HepG2 (cell line): Measurements from ENCODE around the gene RAB3D. TPM values are rescaled to one million over a fixed set of nuclear protein-coding genes. Genes with fewer than 3 reads are reported as not detected.

Experiments used
- AGO1 ChIP-seq: fragments of 200-400 bp; formaldehyde crosslinking; IDR thresholded peaks from 2 replicates; pipeline ENCODE4 v1.6.1; 2017; ENCODE audit warnings: mild to moderate bottlenecking, low read depth, low read length, moderate library complexity; ENCODE audit not compliant: poor library complexity, severe bottlenecking
- ARHGAP35 ChIP-seq: sonication (generic); formaldehyde crosslinking; IDR thresholded peaks from 2 replicates; pipeline ENCODE4 v1.9.0; 2022; ENCODE audit warnings: mild to moderate bottlenecking, inconsistent platforms, moderate library complexity, missing genetic modification reagents, borderline replicate concordance
- BRD4 ChIP-seq: sonication (generic); formaldehyde crosslinking; IDR thresholded peaks from 2 replicates; pipeline ENCODE4 v1.4.0; 2020; ENCODE audit warnings: missing genetic modification reagents
- NCOA1 ChIP-seq: sonication (generic); formaldehyde crosslinking; IDR thresholded peaks from 2 replicates; pipeline ENCODE4 v1.9.0; 2021; ENCODE audit warnings: missing genetic modification reagents
- RELA ChIP-seq: sonication (generic); formaldehyde crosslinking; IDR thresholded peaks from 2 replicates; pipeline ENCODE4 v1.4.0; 2020; ENCODE audit warnings: missing genetic modification reagents
- SIX4 ChIP-seq: sonication (generic); formaldehyde crosslinking; IDR thresholded peaks from 2 replicates; pipeline ENCODE4 v1.4.0; 2020; ENCODE audit warnings: missing genetic modification reagents
- SMAD3 ChIP-seq: sonication (generic); formaldehyde crosslinking; IDR thresholded peaks from 2 replicates; pipeline ENCODE4 v1.4.0; 2020; ENCODE audit warnings: missing genetic modification reagents
- SRSF9 ChIP-seq: fragments of 200-400 bp; formaldehyde crosslinking; IDR thresholded peaks from 2 replicates; pipeline ENCODE4 v1.6.1; 2018; ENCODE audit warnings: borderline replicate concordance, mild to moderate bottlenecking, low read depth, low read length; ENCODE audit not compliant: insufficient read depth, poor library complexity, severe bottlenecking
- U2AF1 ChIP-seq: fragments of 200-400 bp; formaldehyde crosslinking; optimal IDR thresholded peaks from 2 replicates; pipeline ENCODE3; 2017; ENCODE audit warnings: mild to moderate bottlenecking, low read depth, low read length
- ZNF17 ChIP-seq: sonication (generic); formaldehyde crosslinking; IDR thresholded peaks from 2 replicates; pipeline ENCODE4 v1.5.0; 2020; ENCODE audit warnings: mild to moderate bottlenecking, missing genetic modification reagents
- ZNF333 ChIP-seq: sonication (generic); formaldehyde crosslinking; IDR thresholded peaks from 2 replicates; pipeline ENCODE4 v1.4.0; 2020; ENCODE audit warnings: mild to moderate bottlenecking, missing genetic modification reagents, borderline replicate concordance
- polyA plus RNA-seq, 8 experiments: library from polyadenylated mRNA; depleted of rRNA in 3 of 8; stranded (reverse) in 7 of 8; unstranded in 1 of 8; fragments of >200 nt; fragmentation: Illumina TruSeq in 4 of 8; extraction: Trizol in 4 of 8; gene quantifications; 2 replicates each; pipeline versions ENCODE4 v1.2.1 to v1.2.3, GENCODE V29; 2011 to 2016; ENCODE audit warnings: low read depth in 4 of 8, missing spikeins in 1 of 8, mixed read lengths in 1 of 8; ENCODE audit not compliant: insufficient read depth in 1 of 8
- total RNA-seq, 5 experiments: library from RNA; depleted of rRNA; stranded (reverse); fragments of >200 nt; fragmentation: Illumina TruSeq; extraction: Trizol; gene quantifications; 2 replicates each; pipeline ENCODE4 v1.2.3, GENCODE V29; 2016; ENCODE audit warnings: low read depth in 1 of 5
- TF ChIP-seq, protein P1 (sequence below): sonication (generic); formaldehyde crosslinking; IDR thresholded peaks from 2 replicates; pipeline ENCODE4 v1.8.0; 2022; ENCODE audit warnings: missing genetic modification reagents, mild to moderate bottlenecking, moderate library complexity, borderline replicate concordance
- TF ChIP-seq, protein P2 (sequence below): fragments of 450-650 bp; IDR thresholded peaks from 2 replicates; pipeline ENCODE4 v1.6.1; 2017; ENCODE audit warnings: mild to moderate bottlenecking
- TF ChIP-seq, protein P3 (sequence below): sonication (generic); formaldehyde crosslinking; IDR thresholded peaks from 2 replicates; pipeline ENCODE4; 2020; ENCODE audit warnings: missing genetic modification reagents, mild to moderate bottlenecking, borderline replicate concordance

The RAB3D gene
- total and polyA plus RNA-seq, 2 of the 13 experiments (the other 11 are each of a cell fraction or from before 2014, with no cell fraction given) = 2.0 to 16.1 TPM

DNA sequence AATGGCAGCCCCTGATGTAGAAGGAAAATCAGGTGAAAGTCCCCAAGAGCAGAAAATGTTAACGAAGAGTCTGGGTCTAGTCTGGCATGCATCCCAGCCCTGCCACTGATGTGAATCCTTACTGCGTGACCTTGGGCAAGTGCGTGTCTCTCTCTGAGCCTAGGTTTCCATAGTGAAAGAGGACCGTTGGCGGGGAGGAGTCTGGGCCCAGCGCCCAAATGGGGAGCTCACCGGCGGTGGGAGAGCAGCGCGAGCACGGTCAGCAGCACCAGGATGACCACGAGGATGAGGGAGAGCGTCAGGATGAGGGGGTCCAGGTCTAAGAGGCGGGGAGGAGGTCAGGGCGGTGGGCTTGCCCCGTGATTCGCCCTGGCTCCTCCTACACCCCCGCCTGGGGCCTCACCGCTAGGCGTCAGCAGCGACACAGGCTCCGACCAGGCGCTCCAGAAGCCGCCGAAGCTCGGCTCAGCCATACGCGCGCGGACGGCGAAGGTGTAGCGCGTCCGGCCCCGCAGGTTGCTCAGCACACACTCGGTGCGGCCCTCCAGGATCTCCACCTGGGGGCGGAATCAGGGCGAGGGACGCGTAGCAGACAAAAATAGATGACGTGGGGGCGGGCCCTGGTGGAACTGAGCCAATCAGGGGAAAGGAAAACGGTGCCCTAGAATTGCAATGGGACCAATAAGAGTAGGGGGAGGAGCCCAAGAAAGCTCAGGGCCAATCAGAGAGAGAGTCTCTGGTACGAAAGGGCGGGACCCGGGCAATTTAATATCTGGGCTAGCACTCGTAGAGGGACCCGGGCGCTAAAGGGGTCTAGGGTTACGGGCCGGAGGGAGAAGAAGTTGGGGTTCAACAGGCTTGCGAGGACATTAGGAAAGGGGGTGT is 41.4 kb upstream of the RAB3D start (continued):
- TF ChIP-seq SIX4 (CRISPR knock-in tag) = no peak
- TF ChIP-seq ZNF17 (CRISPR knock-in tag) = no peak
- 0 out of 2 replicates have a peak, but pooled peaks have one; percentile 40 for TF ChIP-seq ARHGAP35 (CRISPR knock-in tag)
- no peak for TF ChIP-seq SRSF9
- TF ChIP-seq BRD4 (CRISPR knock-in tag) = no peak
- TF ChIP-seq AGO1 = peak; percentile 65
- TF ChIP-seq, protein P1, sequence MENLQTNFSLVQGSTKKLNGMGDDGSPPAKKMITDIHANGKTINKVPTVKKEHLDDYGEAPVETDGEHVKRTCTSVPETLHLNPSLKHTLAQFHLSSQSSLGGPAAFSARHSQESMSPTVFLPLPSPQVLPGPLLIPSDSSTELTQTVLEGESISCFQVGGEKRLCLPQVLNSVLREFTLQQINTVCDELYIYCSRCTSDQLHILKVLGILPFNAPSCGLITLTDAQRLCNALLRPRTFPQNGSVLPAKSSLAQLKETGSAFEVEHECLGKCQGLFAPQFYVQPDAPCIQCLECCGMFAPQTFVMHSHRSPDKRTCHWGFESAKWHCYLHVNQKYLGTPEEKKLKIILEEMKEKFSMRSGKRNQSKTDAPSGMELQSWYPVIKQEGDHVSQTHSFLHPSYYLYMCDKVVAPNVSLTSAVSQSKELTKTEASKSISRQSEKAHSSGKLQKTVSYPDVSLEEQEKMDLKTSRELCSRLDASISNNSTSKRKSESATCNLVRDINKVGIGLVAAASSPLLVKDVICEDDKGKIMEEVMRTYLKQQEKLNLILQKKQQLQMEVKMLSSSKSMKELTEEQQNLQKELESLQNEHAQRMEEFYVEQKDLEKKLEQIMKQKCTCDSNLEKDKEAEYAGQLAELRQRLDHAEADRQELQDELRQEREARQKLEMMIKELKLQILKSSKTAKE = no peak
- 0 out of 2 replicates have a peak, but pooled peaks have one; percentile 21 for TF ChIP-seq SMAD3 (CRISPR knock-in tag)
- TF ChIP-seq ZNF333 = no peak
- TF ChIP-seq, protein P2, sequence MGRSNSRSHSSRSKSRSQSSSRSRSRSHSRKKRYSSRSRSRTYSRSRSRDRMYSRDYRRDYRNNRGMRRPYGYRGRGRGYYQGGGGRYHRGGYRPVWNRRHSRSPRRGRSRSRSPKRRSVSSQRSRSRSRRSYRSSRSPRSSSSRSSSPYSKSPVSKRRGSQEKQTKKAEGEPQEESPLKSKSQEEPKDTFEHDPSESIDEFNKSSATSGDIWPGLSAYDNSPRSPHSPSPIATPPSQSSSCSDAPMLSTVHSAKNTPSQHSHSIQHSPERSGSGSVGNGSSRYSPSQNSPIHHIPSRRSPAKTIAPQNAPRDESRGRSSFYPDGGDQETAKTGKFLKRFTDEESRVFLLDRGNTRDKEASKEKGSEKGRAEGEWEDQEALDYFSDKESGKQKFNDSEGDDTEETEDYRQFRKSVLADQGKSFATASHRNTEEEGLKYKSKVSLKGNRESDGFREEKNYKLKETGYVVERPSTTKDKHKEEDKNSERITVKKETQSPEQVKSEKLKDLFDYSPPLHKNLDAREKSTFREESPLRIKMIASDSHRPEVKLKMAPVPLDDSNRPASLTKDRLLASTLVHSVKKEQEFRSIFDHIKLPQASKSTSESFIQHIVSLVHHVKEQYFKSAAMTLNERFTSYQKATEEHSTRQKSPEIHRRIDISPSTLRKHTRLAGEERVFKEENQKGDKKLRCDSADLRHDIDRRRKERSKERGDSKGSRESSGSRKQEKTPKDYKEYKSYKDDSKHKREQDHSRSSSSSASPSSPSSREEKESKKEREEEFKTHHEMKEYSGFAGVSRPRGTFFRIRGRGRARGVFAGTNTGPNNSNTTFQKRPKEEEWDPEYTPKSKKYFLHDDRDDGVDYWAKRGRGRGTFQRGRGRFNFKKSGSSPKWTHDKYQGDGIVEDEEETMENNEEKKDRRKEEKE = no peak
- TF ChIP-seq U2AF1 = no peak
- 0 out of 2 replicates have a peak, but pooled peaks have one; percentile 36 for TF ChIP-seq RELA
- TF ChIP-seq, protein P3, sequence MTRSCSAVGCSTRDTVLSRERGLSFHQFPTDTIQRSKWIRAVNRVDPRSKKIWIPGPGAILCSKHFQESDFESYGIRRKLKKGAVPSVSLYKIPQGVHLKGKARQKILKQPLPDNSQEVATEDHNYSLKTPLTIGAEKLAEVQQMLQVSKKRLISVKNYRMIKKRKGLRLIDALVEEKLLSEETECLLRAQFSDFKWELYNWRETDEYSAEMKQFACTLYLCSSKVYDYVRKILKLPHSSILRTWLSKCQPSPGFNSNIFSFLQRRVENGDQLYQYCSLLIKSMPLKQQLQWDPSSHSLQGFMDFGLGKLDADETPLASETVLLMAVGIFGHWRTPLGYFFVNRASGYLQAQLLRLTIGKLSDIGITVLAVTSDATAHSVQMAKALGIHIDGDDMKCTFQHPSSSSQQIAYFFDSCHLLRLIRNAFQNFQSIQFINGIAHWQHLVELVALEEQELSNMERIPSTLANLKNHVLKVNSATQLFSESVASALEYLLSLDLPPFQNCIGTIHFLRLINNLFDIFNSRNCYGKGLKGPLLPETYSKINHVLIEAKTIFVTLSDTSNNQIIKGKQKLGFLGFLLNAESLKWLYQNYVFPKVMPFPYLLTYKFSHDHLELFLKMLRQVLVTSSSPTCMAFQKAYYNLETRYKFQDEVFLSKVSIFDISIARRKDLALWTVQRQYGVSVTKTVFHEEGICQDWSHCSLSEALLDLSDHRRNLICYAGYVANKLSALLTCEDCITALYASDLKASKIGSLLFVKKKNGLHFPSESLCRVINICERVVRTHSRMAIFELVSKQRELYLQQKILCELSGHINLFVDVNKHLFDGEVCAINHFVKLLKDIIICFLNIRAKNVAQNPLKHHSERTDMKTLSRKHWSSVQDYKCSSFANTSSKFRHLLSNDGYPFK (CRISPR knock-in tag) = peak; percentile 69; the same call in 1 of the 2 replicates
- no peak for TF ChIP-seq NCOA1 (CRISPR knock-in tag)
